WI38 (cell line): ENCODE results near the gene EGFL8.

Experiments
- H3K4me3 ChIP-seq: 2 replicates; pipeline ENCODE4 v1.5.1; 2011; ENCODE audit warnings: low read depth, mild to moderate bottlenecking, control low read depth, low read length
- TF ChIP-seq, protein P1 (sequence below): IDR thresholded peaks from 2 replicates; pipeline ENCODE4 v1.5.1; 2012; ENCODE audit warnings: low read depth, mild to moderate bottlenecking, control low read depth, low read length

EGFL8 gene

DNA sequence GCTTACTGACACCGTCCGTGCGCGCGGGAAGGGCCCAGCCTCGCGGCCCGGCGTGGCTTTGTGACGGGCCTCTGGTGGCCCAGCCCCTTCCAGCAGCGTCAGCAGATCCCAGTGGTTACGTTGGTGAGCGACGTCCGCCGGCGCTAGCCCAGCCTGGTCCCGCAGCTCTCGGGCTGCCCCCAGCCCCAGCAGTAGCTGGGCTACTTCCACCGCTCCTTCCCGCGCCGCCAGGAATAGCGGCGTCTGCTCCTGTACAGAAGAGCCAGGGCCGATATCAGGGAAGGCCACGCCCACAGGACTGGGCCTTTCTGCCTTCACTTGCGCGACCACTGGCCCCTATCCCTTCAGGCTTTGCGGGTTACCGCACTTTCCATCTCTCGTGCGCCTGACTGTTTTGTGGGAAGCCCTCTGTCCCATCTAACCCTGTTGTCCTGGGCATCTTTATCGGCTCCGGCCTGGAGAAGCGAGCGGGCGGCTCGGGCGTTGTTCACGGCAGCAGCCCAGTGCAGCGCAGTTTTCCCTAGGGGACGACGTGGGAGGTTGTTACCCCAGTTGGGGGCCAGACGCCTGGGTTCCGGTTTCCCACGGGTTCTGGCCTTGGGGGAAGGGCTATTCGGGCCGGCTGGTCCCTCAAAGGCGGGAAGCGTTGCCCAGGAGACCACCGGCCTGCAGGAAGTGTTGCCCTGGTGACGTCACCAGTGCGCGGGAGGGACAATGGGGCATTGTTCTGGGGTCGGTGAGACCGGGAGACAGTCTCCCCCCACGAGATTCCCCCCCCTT, 31.7 kb downstream of the EGFL8 start:
- TF ChIP-seq, protein P1, sequence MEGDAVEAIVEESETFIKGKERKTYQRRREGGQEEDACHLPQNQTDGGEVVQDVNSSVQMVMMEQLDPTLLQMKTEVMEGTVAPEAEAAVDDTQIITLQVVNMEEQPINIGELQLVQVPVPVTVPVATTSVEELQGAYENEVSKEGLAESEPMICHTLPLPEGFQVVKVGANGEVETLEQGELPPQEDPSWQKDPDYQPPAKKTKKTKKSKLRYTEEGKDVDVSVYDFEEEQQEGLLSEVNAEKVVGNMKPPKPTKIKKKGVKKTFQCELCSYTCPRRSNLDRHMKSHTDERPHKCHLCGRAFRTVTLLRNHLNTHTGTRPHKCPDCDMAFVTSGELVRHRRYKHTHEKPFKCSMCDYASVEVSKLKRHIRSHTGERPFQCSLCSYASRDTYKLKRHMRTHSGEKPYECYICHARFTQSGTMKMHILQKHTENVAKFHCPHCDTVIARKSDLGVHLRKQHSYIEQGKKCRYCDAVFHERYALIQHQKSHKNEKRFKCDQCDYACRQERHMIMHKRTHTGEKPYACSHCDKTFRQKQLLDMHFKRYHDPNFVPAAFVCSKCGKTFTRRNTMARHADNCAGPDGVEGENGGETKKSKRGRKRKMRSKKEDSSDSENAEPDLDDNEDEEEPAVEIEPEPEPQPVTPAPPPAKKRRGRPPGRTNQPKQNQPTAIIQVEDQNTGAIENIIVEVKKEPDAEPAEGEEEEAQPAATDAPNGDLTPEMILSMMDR, result no peak
- peak overlapping the region; percentile 87 for H3K4me3 ChIP-seq

DNA sequence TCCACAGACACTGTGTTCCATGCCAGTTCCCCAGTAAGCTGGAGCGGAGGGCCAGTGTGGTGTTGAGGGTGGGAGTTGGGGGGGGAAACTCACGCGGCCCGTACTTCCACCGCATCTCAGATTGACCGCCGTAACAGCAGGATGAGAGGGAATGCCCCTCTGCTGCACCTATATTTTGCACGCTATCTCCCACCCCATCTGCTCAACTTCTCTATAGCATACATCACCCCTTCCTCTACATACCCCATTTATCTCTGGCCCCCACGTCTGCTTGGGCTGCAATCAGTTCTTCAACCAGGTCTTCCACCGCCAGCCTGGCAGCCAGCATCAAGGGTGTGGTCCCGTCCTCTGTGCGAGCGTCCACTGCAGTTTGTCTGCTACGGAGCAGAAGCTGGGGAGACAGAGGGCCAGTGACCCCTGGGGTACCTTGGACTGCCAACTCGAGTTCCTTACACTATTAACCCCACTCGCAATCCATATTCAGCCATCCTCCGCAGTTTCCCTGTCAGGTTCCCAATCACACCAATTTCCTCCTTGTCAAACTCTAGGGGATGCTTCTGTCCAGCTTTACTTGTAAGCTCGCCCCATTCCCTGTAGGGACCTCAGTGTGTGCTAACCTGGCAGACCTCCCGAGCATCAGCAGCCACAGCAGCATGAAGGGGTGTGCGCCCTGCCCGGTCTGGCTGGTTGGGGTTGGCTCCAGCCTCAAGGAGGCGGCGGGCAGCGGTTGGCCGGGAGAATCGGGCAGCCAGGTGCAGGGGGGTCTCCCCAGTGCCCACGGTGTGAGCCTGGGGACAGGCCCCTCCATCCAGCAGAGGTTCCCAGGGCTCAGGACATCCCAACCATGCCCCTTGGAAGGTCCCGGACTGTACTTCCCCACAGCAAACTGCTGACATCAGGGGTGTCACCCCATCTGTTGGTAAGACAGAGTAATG, 32.6 kb downstream of the EGFL8 start:
- H3K4me3 ChIP-seq, result peak overlapping the region; percentile 87
- TF ChIP-seq, protein P1, result 0 out of 2 replicates have a peak, but pooled peaks have one; percentile 5

DNA sequence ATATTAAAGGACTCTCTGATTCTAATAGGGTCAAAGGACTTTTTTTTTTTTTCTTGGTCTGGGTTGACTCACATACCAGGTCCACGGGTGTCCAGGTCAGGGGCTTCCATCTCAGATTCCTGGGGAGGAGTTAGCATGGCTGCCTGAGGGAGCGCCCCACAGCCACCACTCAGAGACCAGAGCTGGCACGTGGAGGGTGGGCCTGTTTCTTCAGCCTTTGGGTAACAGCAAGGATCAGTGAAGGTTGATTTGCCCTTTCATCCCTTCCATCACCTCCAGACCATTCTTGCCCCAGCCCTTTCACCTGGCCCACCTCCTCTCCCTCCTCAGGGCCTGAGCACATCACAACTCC, 33.9 kb downstream of the EGFL8 start:
- TF ChIP-seq, protein P1, result no peak

DNA sequence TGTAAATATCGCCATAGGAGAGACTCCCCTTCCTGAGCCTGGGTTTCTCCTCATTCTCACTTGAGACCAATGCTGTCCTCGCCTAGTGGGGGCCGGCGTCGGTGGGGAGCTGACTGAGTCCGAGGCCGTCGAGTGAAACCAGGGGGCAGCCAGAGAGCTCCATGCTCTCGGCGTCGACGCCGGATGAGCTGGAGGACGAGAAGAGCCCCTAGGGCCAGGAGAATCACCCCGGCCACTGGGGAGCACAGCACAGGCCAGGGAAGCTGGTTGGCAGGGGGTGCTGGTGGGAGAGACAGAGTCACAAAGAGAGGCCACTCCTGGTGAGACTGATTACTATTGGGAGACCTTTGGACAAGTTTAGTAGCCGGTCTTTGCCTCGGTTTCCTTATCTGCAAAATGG, 34.5 kb downstream of the EGFL8 start:
- TF ChIP-seq, protein P1, result no peak
- H3K4me3 ChIP-seq, result no peak overlapping the region

More for the DNA sequence above, 33.9 kb downstream of the EGFL8 start:
- H3K4me3 ChIP-seq, result no peak overlapping the region

DNA sequence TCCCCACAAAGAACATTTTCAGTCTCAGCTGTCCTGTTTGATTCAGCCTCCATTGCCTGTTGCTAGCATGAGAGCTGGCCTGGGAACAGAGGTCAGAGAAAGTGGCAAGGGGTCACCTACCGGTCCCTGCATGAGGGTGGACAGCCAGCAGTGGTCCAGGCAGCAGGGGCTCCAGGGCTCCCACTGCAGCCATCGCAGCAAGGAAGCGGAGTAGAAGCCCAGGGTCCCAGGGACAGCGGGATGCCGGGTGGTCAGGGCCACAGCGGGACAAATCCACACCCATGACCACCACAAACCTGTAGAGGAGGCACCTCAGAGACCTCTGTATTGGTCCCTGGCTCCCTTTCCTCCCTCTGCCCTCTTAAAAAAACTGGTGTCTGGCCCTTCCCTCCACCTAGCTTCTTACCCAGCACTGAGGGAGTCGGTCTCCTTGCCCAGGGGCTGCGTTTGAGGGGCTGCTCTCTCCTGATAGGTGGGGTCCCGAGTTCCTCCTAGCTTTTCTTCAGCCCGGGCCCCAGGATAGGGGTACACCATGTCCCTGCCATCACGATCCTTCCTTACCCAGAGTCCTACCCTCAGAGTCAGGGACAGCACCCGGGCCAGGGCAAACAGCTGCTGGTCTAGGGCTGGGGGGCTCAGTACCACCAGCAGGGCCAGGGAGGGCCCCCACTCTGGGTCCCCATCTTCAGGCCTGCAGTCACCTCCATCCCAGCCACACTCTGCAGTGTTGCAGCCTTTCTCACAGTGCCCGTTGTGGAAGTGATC, 36.5 kb downstream of the EGFL8 start:
- TF ChIP-seq, protein P1, result no peak
- H3K4me3 ChIP-seq, result no peak overlapping the region

DNA sequence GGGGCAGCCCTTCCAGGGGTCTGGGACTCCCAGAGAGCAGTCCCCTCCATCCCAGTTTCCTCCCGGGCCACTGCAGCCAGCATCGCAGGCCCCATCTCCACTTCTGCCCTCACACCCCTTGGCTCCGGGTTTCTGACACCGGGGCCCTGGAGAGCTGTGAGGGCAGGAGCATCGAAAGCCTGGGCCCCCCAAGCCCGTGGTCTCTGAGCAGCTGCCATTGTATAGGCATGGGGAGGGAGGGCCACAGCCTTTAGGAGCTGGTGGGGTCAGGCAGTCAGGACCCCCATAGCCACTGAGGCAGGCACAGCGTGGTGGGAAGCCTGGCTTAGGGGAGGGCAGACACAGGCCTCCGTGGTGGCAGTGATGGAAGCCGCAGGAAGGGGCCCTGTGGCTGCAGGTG, 37.8 kb downstream of the EGFL8 start:
- no peak overlapping the region for H3K4me3 ChIP-seq
- TF ChIP-seq, protein P1, result no peak
